Activated T-helper 1 cell treated with anti-CD3 and anti-CD28 coated beads, Interleukin-2, amount 50 U/mL, for 16 hours (primary cell): Measurements from ENCODE around the gene SLC5A6.
A peak's percentile ranks its signal among the peaks of the same experiment; 100 is the strongest.

Experiments
- DNase-seq, 2 donors: peaks; one replicate each; pipeline ENCODE4 v3.0.0-alpha.2; 2020; ENCODE audit warnings: low read depth in 1 of 2, low spot score in 1 of 2

SLC5A6 gene

DNA sequence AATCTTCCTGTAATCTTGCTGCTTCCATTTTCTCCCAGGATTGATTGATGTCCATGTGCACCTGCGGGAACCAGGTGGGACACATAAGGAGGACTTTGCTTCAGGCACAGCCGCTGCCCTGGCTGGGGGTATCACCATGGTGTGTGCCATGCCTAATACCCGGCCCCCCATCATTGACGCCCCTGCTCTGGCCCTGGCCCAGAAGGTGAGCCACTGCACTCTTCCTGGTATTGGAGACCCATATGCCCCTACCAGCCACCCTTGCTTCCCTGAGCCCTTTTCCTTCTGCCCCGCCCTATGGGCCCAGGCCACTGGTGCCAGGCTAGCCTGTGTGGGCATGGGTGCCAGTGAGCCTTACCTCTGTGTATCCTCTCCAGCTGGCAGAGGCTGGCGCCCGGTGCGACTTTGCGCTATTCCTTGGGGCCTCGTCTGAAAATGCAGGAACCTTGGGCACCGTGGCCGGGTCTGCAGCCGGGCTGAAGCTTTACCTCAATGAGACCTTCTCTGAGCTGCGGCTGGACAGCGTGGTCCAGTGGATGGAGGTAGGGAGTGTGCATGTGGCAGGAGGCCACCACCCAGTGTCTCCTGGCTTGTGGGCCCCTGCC is 25.4 kb upstream of the SLC5A6 start:
- DNase-seq, result no peak

DNA sequence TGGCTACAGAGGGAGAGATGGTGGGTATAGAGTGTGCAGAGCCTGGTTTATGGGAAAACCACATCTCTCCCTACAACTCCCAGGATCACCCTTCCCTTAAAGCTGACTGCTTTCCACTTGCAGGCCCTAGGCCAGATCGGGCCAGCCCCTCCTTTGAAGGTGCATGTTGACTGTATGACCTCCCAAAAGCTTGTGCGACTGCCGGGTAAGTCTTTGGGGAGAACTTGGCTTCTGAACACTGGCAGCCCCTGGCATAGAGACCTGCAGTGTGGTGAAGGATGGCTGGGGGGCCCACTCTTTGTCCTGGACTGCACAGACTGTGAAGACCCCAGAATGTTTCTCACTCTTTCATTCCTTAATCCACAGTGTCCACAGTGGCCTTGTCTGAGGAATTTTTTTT is 24.6 kb upstream of the SLC5A6 start:
- DNase-seq, result no peak

- no peak for DNase-seq
Measured at GRCh38 chr2:27236136-27236535, 24.1 kb upstream of the SLC5A6 start.

GRCh38 chr2:27233341-27233740 is 21.3 kb upstream of the SLC5A6 start:
- DNase-seq, result no peak

GRCh38 chr2:27231921-27232320 is 19.9 kb upstream of the SLC5A6 start:
- no peak for DNase-seq

GRCh38 chr2:27227501-27227900 is 15.4 kb upstream of the SLC5A6 start:
- no peak for DNase-seq

DNA sequence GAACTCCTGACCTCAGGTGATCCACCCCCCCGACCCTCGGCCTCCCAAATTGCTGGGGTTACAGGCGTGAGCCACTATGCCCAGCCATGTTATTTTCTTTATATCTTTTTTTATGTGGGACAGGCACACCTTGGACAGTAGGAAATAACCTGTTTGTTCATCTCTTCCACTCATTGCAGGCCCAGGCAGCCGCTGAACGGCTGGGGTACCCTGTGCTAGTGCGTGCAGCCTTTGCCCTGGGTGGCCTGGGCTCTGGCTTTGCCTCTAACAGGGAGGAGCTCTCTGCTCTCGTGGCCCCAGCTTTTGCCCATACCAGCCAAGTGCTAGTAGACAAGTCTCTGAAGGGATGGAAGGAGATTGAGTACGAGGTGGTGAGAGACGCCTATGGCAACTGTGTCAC is 13.5 kb upstream of the SLC5A6 start:
- DNase-seq, result no peak

GRCh38 chr2:27223416-27223815 is 11.3 kb upstream of the SLC5A6 start:
- DNase-seq, result no peak

GRCh38 chr2:27222407-27222806 is 10.3 kb upstream of the SLC5A6 start:
- no peak for DNase-seq

- DNase-seq, result no peak
Measured at GRCh38 chr2:27221166-27221565, 9.1 kb upstream of the SLC5A6 start.

- no peak for DNase-seq
Measured at GRCh38 chr2:27220091-27220490, 8.0 kb upstream of the SLC5A6 start.

DNA sequence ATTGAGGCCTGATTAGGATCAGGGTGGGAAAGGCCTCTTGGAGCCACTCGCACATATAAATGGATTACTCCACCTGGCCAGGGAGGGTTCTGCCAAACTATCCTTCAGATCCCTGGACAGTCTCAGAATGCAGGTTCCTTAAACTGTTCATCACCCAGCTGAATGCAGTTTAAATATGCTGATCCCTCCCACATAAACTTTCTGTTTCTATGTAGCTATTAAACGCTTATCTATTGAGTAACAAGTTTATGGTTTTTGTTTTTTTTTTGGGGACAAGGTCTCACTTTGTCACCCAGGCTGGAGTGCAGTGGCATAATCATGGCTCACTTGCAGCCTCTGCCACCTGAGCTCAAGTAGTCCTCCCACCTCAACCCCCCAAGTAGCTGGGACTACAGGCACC is 7.0 kb upstream of the SLC5A6 start:
- no peak for DNase-seq

- no peak for DNase-seq
Measured at GRCh38 chr2:27218614-27219013, 6.5 kb upstream of the SLC5A6 start.

DNA sequence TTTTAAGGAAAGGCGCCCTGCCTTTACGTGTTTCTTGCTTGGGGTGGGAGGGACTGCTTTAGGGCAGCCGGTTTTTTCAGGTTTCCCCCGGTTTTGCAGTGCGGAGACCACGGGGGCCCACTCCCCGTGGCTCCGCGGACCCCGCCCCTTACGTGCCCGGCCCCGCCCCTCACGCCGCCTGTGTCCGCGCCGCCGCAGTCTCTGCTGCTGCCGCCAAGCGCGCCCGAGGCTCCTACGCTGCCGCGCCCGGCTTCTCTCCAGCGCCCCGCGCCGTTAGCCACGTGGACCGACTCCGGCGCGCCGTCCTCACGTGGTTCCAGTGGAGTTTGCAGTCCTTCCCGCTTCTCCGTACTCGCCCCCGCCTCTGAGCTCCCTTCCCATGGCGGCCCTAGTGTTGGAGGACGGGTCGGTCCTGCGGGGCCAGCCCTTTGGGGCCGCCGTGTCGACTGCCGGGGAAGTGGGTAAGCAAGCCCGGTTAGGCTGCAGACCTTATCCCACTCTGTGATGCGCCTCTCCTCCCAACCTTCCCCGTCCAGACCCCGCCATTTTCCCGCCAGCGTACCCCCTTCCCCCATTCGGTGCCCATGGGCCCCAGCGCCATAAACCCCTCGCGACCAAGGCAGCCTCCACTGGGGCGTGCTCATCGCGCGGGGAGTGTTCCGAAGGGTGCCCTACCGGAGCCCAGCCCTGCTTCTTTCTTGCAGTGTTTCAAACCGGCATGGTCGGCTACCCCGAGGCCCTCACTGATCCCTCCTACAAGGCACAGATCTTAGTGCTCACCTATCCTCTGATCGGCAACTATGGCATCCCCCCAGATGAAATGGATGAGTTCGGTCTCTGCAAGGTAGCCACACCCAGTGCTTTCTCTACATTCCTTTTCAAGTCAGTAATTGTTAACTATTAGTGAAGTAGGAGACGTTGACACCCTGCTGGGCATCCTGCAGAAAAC is 5.4 kb upstream of the SLC5A6 start, which contains the start of gene CAD:
Gene CAD (plus strand): TSS at position 197 of the 949 bp plus-strand sequence. CDS start 183 bp downstream, at position 380.
- peak; percentile 72 to 82 for DNase-seq

DNA sequence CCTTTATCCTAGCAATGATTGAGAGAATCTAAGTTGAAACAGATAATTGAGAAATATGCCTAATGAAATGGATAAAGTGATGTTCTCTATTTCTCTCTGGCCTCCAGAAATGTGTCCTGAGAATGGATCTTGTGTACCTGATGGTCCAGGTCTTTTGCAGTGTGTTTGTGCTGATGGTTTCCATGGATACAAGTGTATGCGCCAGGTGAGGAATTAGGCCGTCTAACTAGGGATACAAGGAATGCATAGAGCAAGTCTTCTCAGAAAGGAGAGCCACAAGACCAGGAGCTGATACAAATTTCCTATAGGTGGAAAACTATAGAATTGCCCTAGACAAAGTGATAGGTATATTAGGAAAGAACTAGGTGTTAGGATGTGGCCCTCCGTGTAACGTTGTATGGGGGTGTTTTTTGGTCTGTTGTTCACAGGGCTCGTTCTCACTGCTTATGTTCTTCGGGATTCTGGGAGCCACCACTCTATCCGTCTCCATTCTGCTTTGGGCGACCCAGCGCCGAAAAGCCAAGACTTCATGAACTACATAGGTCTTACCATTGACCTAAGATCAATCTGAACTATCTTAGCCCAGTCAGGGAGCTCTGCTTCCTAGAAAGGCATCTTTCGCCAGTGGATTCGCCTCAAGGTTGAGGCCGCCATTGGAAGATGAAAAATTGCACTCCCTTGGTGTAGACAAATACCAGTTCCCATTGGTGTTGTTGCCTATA is 4.5 kb upstream of the SLC5A6 start:
- DNase-seq, result no peak

- DNase-seq, result no peak
Measured at GRCh38 chr2:27214941-27215340, 2.9 kb upstream of the SLC5A6 start.

DNA sequence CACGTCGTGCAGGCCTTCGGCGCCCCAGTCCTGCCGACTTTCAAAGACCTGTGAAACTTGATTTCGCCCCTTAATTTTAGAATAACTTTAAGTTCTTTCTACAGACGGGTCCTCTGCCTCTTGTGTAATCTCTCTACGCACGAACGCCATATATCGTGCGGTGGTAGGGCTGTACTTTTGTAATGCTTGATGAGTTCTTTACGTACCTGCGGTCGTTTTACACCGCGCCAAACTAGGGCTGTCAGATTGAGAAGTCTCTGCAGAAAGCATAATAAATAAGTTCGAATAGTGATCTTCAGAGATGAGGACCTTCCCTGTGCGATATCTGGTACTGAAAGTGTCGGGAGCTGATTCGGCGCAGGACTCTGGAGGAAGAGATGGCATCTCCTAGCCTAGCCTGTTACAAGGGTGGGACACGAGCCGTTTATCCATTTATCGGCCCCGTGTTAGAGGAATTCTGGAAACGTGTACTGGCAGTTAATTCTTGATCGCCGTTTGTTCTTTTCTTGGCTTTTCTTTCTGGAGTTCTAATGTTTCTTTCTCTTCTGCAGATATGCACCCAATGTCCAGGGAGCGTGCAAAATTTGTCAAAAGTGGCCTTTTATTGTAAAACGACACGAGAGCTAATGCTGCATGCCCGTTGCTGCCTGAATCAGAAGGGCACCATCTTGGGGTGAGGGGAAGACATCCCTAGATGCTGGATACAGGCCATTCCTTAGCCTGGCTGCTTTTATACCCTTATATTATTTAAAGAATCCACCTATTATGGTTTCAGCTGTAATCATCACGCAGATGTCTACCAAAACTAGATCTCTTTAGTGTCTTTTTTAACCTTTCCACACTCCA is 781 bp upstream of the SLC5A6 start:
- DNase-seq, result peak in 1 of 2 donors; percentile 25

GRCh38 chr2:27211241-27211942 is 676 bp downstream of the SLC5A6 start:
- DNase-seq, result no peak

DNA sequence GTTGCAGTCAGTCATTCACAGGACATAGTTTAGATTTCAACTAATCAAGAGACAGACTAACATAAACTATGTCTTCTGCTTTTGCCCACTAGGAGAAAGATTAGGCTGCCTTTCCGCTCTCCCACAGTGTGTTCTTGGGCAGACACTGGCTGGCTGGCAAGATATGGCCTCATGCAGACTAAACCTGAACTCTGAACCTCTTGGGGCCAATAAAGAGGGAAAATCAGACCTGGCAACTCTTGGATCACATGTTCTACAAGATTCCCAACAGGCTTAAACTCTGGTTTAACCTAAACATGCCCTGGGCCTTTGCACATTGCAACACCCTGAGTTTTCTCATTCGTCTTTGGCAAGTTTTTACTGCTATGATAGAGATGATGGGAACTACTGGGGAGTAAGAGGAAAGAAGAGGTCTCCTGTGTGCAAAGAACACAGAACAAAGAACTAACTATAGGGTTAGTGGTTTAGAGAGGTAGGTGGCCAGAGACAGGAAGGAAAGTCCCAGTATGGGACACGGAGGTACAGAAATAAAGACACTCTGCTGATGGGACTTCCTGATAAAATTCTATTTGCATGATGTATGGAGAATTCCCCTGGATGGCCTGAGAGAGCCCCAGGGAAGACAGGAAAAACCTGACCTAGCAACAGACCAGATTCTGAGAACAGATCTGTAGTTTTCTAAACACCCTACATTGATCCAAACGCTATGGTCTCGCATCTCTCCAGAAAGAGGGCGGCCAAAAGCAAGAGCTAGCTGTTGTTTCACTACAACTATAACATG is 2.3 kb downstream of the SLC5A6 start:
- no peak for DNase-seq
